ENCODE results near the gene PTPRM.

PTPRM gene

GRCh38 chr18:8328126-8328525, 761.0 kb downstream of the PTPRM start:
- no peak for DNase-seq (ENCODE audit: low spot score)

GRCh38 chr18:8329186-8329771, 762.2 kb downstream of the PTPRM start:
- no peak for DNase-seq (ENCODE audit: low spot score)

DNA sequence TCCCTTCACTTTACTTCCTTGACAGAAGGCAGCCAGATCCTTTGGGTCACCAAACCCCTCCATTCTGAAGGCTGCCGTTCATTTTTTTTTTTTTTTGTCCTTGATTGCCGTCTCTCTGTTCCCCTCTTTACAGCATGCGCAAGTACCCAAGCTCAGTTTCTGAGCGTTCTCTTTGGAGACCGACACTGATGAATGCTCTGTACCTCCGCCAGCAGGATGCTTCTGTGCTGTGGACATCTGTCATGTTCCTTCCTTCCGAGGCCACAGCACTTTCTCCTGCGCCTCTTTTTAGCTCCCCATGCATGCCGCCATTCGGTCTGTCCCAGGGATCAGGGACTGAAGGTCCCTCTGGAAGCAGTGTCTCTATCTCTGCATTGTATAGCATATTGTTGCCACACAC, 763.5 kb downstream of the PTPRM start:
- DNase-seq (ENCODE audit: low spot score), result no peak

DNA sequence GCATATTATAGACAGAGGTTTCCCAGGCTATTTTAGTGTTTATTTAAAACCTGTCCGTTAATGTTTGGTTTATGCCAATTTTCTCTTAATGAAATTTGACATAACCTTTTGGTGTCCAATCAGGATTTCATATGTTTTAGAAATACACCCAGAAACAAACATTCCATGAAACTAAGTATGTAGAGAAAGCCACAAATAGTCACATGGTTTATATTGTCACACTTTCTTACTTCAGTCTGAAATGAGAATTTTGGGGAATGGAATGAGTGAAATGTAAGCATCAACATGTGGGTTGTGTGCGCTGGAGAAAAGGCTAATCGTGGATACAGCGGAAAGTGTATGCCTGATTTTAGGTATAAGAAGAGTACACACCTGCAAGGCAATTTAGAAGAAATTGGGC, 765.2 kb downstream of the PTPRM start:
- no peak for DNase-seq (ENCODE audit: low spot score)

DNA sequence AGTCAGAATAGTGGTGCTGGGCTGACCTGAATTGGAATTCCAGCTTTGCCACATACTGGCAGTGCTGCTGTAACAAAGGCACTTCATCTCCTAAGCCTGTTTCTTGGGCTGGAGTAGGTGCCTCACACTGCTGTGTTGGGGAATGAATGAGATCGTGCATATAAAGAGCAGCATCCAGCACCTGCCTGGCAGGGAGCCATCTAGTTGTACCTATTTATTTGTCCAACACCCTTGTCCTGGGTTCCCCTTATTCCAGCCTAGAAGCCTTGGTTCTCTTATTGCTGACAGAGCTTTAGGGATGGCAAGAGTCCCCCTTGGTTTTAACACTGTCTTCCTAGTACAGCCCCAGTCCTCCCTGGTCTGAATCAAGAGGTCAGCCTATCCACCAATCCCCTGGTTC, 766.8 kb downstream of the PTPRM start:
- DNase-seq (ENCODE audit: low spot score), result no peak

GRCh38 chr18:8337211-8337610, 770.1 kb downstream of the PTPRM start:
- no peak for DNase-seq (ENCODE audit: low spot score)

GRCh38 chr18:8339210-8339609, 772.1 kb downstream of the PTPRM start:
- no peak for DNase-seq (ENCODE audit: low spot score)

- no peak for DNase-seq (ENCODE audit: low spot score)
Observed at GRCh38 chr18:8339952-8340351, 772.8 kb downstream of the PTPRM start.

DNA sequence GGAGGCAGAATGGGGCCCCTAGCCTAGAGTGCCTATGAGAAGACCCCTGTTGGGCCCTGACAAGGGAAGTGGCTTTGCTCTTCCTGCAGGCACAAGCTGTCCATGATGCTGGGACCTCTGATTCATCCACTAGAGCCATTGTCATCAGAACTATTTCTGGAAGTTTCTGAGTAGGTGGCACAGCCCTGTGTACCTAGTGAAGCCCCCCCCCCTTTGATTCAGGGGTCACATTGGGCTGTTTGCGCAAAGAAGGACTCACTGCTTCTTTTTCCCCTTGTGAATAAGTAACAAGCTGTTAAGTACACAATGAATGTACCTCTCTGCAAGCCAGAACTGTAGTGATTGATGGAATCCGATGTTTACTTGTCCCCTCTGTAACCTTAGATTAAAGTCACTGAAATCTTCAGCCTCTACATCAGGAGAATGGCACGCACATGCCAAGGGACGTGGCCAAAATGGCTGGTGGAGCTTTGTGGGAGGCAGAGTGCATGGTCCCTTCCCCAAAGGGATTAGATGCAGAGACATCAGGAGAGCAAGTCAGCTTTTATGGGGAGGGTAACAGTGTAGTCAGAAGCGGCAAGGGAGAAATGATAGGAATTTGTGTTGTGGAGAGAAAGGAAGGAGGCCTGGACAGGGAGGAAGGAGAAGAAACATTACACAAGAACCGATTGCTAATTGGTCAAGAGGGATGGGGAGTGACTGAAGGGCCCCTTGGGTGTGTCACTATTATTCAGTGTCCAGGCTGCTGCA, 774.5 kb downstream of the PTPRM start:
- no peak for DNase-seq (ENCODE audit: low spot score)

DNA sequence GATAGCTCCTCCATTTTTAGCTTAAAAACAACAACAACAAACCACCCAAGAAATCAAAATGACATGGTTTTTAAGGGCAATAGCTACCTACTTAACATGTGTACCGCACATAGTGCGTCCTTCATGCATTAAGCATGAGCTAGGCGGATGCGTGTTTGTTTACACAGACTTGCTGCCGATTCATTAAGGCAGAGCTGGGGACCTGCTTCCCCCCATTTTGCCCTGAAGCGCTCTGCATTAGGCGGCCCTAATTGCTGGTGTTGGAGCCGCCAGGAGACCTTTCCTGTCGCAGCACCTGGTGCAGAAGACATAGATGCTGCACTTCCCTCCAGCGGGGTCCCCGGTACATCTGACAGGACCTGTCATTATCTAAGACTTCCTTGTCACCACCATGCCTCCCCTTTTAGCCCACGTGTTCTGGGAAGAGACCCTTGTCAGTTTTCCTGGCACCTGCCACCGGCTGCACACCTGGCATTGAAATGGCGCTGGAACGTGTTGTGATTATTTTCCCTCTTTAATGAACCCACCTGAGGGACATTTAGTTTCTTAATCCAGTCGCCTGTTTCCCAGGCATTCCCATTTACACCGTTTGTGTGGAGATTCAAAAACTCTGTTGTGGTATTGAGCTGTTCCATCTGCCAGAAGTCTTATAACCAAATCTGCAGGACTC, 781.1 kb downstream of the PTPRM start:
- DNase-seq (ENCODE audit: low spot score), result no peak

DNA sequence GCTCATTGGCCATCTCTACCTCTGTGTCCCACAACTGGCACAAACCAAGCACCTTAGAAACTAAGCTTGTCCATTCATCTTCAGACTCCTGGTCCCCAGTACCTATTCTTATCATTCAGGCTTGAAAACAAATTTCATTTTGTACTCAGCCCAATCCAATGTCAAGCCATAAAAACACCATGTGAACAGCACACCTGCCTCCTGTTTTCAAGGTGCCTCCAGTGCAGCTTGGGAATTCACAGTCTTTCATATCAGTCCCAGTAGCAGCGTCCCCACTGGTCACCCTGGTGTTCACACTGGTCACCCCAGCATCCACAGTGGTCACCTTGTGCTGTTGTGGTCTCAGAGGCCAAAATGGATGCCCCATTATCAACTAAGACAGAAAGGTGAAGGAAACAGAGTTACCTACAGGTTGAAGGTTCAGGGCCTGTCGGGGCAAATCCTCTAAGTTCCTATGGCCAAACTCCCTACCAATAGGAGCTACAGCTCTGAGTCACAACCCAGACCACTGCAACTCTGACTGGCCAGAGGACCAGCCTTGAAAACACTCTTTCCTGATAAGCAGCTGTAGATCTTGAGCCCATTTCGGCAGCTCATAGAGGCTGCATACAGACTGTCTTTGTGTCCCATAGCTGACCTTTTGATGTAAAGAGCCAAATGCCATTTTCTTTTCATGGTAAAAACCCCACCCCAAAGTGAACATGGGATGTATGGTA, 782.6 kb downstream of the PTPRM start:
- DNase-seq (ENCODE audit: low spot score), result no peak

DNA sequence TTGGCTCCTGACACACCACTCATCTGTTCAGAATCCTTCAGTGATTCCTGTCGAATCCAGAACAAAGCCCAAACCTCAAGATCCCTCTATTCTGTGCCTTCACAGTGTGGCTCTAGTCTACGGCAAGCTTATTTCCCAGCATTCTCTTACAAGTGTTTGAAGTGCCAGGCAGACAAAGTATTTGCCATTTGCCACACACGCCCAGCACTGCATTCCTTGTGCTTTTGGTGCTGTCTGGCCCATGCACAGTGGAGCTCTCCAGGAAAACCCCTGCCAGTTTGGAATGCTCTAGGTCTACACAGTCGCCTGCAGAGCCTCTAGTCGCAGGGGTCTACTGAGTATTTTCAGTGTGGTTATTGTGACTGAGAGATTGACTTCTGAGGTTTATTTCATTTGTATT, 783.5 kb downstream of the PTPRM start:
- no peak for DNase-seq (ENCODE audit: low spot score)

DNA sequence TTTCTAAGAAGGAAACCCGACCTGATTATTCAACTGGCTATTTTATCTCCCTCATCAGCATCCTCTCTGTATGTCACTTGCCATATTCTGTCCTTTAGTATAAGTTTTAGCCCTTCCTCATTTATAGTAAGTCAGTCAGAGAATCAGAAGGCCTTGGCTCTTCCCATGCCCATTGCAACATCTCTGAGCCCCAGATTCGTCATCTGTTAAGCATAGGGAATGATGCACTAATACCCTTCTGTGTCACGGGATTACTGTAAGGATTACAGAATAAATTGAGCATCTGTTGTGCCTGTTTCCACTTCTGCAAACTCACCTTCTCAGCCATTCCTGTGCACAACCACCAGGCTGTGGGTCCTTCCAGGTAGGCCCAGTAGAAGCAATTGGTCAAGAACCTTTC, 784.0 kb downstream of the PTPRM start:
- no peak for DNase-seq (ENCODE audit: low spot score)

- no peak for DNase-seq (ENCODE audit: low spot score)
Observed at GRCh38 chr18:8354304-8354703, 787.2 kb downstream of the PTPRM start.

DNA sequence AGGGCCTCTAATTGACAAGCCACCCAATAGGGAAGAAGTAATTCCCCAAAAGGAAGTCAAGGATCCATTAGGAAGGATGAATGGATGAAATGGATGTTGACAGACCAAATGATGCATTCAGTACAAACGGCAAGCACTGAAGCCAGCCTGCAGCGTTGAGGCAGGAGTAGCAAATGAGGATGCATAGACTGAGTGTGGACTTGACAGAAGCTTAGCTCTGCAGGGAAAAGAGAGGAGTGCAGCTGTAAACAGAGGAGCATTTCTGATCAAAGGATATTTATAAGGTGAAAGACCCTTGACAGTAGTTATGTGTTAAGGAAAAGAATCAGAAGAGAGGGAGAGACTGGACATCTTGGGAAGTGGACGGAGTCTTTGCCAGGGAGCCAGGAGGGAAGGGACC, 788.9 kb downstream of the PTPRM start:
- DNase-seq (ENCODE audit: low spot score), result no peak

DNA sequence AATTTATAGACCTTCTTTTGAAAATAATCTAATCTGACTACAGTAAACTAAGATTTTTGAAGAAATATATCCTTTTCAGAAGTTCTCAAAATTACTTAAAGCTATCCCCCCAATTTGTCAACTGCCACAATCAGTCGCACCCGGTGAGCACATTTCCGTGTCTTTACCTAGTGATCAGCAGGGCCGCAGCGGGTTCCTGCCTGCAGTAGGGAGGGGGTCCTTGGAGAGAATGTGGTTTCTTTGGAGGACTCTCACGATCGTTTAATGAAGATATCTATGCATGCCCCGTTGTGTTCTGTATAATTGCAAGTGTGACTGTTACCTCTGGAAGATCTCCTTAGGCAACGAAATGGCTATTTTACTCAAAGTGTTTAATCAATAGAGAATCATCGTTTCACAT, 790.2 kb downstream of the PTPRM start:
- no peak for DNase-seq (ENCODE audit: low spot score)

DNA sequence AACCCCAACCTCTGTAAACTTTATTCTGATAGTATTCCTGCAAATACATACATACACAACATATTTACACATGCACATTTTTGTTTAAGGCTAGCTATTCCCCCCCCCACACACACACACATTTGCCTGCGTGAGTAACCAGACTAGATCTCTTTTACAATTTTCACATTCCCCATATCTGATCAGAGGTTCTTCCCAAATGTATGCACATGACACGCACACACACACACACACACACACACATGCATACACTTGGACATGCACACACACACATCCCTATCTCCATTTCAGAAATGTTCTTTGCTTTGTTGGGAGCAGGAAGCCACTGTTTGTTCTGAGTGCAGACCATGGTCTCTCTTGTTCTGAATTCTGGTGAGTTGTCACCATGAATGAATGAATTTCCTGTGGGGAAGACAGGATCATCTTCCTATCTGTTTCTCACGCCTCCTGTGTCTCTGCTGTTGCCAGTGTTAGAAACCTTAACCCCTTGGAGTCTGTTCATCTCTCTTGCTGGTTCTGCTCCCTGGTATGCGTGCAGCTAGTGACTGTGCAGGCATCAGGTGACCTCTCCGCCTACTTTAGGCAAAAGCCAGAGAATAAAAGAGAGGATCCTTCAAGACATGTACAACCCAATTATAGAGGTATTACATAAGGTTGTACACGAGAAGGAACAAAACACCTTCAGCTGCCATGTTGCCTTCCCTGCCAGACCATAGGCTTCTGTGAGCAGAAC, 791.1 kb downstream of the PTPRM start:
- DNase-seq (ENCODE audit: low spot score), result no peak

DNA sequence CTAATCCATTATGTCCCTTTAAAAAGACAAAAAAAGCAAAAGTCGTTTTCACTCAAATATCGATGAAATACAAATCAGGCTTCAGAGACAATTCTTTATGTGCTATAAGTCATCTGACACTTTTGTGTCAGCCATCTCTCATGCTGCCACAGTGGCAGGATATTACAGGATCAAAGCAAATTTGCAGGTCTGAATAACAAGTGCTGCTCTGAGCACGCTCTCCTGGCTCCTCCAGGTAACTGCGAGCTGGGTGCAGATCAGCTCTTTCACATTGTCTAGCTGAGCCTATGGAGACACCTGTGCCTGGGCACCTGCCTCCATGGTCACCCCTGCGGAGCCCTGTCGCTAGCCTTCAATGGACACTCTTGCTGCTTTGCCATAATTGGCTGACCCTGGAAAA, 792.0 kb downstream of the PTPRM start:
- no peak for DNase-seq (ENCODE audit: low spot score)

DNA sequence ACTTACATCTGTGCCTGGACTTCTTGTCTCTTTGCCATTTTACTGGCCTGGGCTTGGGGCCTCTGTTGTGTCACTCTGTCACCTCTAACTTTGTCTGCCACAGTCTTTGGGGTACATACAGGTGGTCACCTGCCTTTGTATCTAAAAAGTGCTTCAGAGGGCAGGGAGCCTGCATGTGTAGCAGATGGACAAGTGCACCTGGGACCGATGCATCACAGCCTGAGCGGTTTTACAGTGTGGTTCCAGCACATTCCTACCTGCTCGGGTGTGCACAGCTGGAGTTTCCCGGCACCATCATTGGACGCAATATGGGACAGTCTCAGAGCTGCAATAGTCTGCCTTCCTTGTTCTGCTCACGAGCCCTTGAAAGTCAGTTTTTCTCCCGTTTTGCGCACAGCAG, 792.4 kb downstream of the PTPRM start:
- no peak for DNase-seq (ENCODE audit: low spot score)

- no peak for DNase-seq (ENCODE audit: low spot score)
Observed at GRCh38 chr18:8361941-8362471, 794.9 kb downstream of the PTPRM start.

DNA sequence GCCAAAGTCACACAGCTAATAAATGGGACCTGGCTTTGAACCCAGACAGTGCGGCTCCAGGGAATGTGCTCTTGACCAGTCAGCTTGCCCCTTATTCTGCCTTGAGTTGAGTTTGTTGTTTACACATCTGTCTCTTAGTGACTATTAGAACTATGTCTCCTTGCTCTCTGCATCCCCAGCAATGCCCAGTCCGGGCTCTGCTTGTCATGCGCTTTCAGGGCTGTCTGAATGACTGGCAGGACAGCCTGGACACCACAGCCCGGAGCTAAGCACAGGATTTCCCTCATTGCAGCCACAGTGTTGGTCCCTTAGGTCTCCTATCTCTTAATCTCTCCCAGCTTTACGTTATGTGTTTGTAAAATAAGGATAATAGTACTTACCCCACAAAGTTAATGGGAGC, 795.7 kb downstream of the PTPRM start:
- DNase-seq (ENCODE audit: low spot score), result no peak

DNA sequence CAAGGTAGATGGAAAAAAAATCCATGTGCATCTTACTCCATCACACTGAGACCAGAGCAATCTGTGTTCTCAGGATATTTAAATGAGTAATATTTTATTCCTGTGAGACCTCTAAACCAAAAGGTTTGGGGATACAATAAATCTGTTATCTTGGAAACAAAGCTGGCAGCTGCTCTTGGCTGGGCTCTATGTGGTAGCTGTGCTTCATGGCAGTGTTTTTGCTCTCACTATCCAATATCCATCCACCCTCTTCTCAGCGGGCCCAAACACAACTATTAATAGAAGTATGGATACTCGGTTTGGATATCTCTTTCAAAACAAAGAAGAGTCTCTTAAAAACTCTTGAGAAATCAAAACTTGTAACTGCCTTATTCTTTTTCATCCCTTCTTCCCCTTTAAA, 797.3 kb downstream of the PTPRM start:
- DNase-seq (ENCODE audit: low spot score), result no peak
